Measurements from ENCODE around the gene UBE2Q1.

The UBE2Q1 gene

DNA sequence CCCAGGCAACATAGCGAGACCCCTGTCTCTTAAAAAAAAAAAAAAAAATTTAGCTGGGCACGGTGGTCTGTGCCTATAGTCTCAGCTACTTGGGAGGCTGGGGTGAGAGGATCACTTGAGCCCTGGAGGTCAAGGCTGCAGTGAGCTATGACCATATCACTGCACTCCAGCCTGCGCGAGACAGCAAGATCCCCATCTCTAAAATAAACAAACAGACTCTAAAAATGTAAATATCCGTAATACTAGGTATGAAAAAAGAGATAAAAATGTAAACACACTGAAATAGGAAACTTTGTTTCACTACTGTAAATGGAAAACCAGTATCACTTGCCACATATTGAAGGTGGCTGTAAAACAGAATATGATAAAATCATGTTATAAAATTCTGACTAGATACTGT lies 32.3 kb upstream of the UBE2Q1 start:
- WGBS (ENCODE audit: extremely low coverage, insufficient coverage, low lambda C conversion rate) = no CpG with 5 or more reads among the region's 5 CpGs
- Histone ChIP-seq H3K18ac (ENCODE audit: low read length) (no peak overlapping the region), H2BK120ac (ENCODE audit: low read depth, low read length) (no peak overlapping the region), H3K4ac (ENCODE audit: low read depth, low read length) (no peak overlapping the region), H2AK5ac (ENCODE audit: low read length) (no peak overlapping the region), H3K4me3 (ENCODE audit: low read length) (no peak overlapping the region), H3K4me1 (ENCODE audit: control insufficient read depth, low read depth, low read length) (no peaks in the 10 kb centered on the region), H3K79me1 (ENCODE audit: low read length) (no peaks in the 10 kb centered on the region), H3K23ac (ENCODE audit: low read length) (no peak overlapping the region), H2BK15ac (replicated peaks; ENCODE audit: low read depth) (no peak overlapping the region), H3K4me2 (ENCODE audit: low read length) (no peak overlapping the region), H3K79me2 (ENCODE audit: control insufficient read depth, insufficient read depth, low read length) (no peaks in the 10 kb centered on the region), H3K56ac (ENCODE audit: low read length) (no peak overlapping the region), H3K27me3 (ENCODE audit: insufficient read depth, low read length, poor library complexity) (no peaks in the 10 kb centered on the region), H4K5ac (ENCODE audit: low read length) (no peak overlapping the region), H3K9ac (ENCODE audit: low read length) (no peak overlapping the region), H2BK5ac (ENCODE audit: low read length) (no peak overlapping the region), H3K36me3 (ENCODE audit: control insufficient read depth, insufficient read depth, low read length) (peaks cover 26% of the 10 kb centered on the region), H3K27ac (ENCODE audit: low read depth, low read length) (no peak overlapping the region), H4K8ac (ENCODE audit: low read depth, low read length) (no peak overlapping the region)
- DNase-seq = no peak

DNA sequence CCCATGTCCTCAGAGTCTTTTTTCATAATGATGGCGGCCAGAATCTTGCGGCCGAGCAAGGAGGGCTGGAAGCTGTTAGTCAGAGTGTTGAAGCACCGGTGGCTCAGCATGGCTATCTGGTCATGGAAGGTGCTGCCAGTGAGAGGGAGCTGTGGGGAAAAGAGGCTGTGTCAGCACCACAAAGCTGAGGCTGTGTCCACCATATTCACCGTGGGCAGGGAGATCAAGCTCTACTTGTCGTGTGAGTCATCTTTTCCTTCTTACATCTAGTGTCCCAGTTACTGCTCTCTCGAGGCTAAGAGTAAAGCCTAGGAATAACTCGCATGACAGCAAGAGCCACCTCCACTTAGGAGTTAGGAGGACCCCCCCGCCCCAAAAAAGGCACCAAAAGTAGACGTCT lies 31.3 kb upstream of the UBE2Q1 start:
- no peak overlapping the region for H3K27ac ChIP-seq (ENCODE audit: low read depth, low read length)
- peaks cover 29% of the 10 kb centered on the region for H3K36me3 ChIP-seq (ENCODE audit: control insufficient read depth, insufficient read depth, low read length)
- no peaks in the 10 kb centered on the region for H3K79me2 ChIP-seq (ENCODE audit: control insufficient read depth, insufficient read depth, low read length)
- DNase-seq = no peak
- H3K4me1 ChIP-seq (ENCODE audit: control insufficient read depth, low read depth, low read length) = no peaks in the 10 kb centered on the region
- H2AK5ac ChIP-seq (ENCODE audit: low read length) = no peak overlapping the region
- no peak overlapping the region for H2BK15ac ChIP-seq (replicated peaks; ENCODE audit: low read depth)
- no peak overlapping the region for H3K18ac ChIP-seq (ENCODE audit: low read length)
- H3K56ac ChIP-seq (ENCODE audit: low read length) = no peak overlapping the region
- no peak overlapping the region for H3K4ac ChIP-seq (ENCODE audit: low read depth, low read length)
- no peak overlapping the region for H2BK120ac ChIP-seq (ENCODE audit: low read depth, low read length)
- no peak overlapping the region for H3K23ac ChIP-seq (ENCODE audit: low read length)
- H3K27me3 ChIP-seq (ENCODE audit: insufficient read depth, low read length, poor library complexity) = no peaks in the 10 kb centered on the region
- H3K79me1 ChIP-seq (ENCODE audit: low read length) = no peaks in the 10 kb centered on the region
- no peak overlapping the region for H2BK5ac ChIP-seq (ENCODE audit: low read length)
- H3K4me3 ChIP-seq (ENCODE audit: low read length) = no peak overlapping the region
- no peak overlapping the region for H4K8ac ChIP-seq (ENCODE audit: low read depth, low read length)
- no CpG with 5 or more reads among the region's 10 CpGs for WGBS (ENCODE audit: extremely low coverage, insufficient coverage, low lambda C conversion rate)
- no peak overlapping the region for H4K5ac ChIP-seq (ENCODE audit: low read length)
- no peak overlapping the region for H3K9ac ChIP-seq (ENCODE audit: low read length)
- H3K4me2 ChIP-seq (ENCODE audit: low read length) = no peak overlapping the region

DNA sequence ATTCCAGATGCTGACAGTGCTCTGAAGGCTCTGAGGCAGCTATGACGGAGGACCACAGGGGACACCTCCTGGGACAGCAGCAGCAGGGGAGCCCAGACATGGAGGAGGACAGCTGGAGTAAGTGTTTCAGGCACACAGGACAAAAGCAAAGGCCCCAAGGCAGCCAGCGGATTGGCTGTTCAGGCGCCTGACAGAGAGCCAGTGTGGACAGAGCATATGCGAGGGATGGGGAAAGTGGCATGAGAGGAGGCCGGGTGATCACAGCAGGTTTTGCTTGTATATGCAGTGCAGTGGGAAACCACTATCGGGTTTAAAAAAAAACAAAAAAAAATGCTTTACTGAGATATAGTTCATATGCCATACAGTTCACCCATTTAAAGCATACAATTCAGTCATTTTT lies 28.2 kb upstream of the UBE2Q1 start:
- no peaks in the 10 kb centered on the region for H3K79me2 ChIP-seq (ENCODE audit: control insufficient read depth, insufficient read depth, low read length)
- no peak overlapping the region for H2BK15ac ChIP-seq (replicated peaks; ENCODE audit: low read depth)
- no peaks in the 10 kb centered on the region for H3K79me1 ChIP-seq (ENCODE audit: low read length)
- no peak overlapping the region for H2BK5ac ChIP-seq (ENCODE audit: low read length)
- WGBS (ENCODE audit: extremely low coverage, insufficient coverage, low lambda C conversion rate) = no CpG with 5 or more reads among the region's 6 CpGs
- H3K56ac ChIP-seq (ENCODE audit: low read length) = no peak overlapping the region
- H3K23ac ChIP-seq (ENCODE audit: low read length) = no peak overlapping the region
- DNase-seq = no peak
- H3K4ac ChIP-seq (ENCODE audit: low read depth, low read length) = no peak overlapping the region
- no peak overlapping the region for H3K27ac ChIP-seq (ENCODE audit: low read depth, low read length)
- no peak overlapping the region for H3K18ac ChIP-seq (ENCODE audit: low read length)
- no peak overlapping the region for H2BK120ac ChIP-seq (ENCODE audit: low read depth, low read length)
- no peak overlapping the region for H4K5ac ChIP-seq (ENCODE audit: low read length)
- H3K9ac ChIP-seq (ENCODE audit: low read length) = no peak overlapping the region
- peaks cover 34% of the 10 kb centered on the region for H3K36me3 ChIP-seq (ENCODE audit: control insufficient read depth, insufficient read depth, low read length)
- no peak overlapping the region for H4K8ac ChIP-seq (ENCODE audit: low read depth, low read length)
- H3K4me2 ChIP-seq (ENCODE audit: low read length) = no peak overlapping the region
- no peaks in the 10 kb centered on the region for H3K4me1 ChIP-seq (ENCODE audit: control insufficient read depth, low read depth, low read length)
- no peak overlapping the region for H3K4me3 ChIP-seq (ENCODE audit: low read length)
- no peaks in the 10 kb centered on the region for H3K27me3 ChIP-seq (ENCODE audit: insufficient read depth, low read length, poor library complexity)
- H2AK5ac ChIP-seq (ENCODE audit: low read length) = no peak overlapping the region

DNA sequence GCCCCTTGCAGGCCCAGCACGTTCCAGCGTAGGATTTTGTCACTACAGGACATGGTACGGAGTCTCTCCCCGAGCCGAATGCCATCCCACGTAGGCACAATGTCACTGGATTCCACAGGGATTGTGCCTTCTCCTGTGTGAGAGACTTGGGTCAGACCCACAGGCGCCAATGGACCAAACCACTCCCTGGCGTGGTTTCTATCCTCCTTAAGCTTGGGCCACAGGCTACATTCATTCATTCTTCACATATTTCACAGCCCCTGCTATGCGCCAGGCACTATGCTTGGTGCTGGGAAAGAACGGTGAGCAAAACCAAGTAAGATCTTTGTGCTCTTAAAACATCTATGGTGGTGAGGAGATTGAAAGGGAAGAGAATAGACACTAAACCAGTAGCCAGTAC lies 27.8 kb upstream of the UBE2Q1 start:
- no peak overlapping the region for H3K4me3 ChIP-seq (ENCODE audit: low read length)
- no peak overlapping the region for H3K56ac ChIP-seq (ENCODE audit: low read length)
- no peak overlapping the region for H3K27ac ChIP-seq (ENCODE audit: low read depth, low read length)
- H3K79me2 ChIP-seq (ENCODE audit: control insufficient read depth, insufficient read depth, low read length) = no peaks in the 10 kb centered on the region
- H3K9ac ChIP-seq (ENCODE audit: low read length) = no peak overlapping the region
- no peak overlapping the region for H3K23ac ChIP-seq (ENCODE audit: low read length)
- peaks cover 34% of the 10 kb centered on the region for H3K36me3 ChIP-seq (ENCODE audit: control insufficient read depth, insufficient read depth, low read length)
- WGBS (ENCODE audit: extremely low coverage, insufficient coverage, low lambda C conversion rate) = no CpG with 5 or more reads among the region's 10 CpGs
- H4K5ac ChIP-seq (ENCODE audit: low read length) = no peak overlapping the region
- no peak overlapping the region for H2BK15ac ChIP-seq (replicated peaks; ENCODE audit: low read depth)
- no peak overlapping the region for H4K8ac ChIP-seq (ENCODE audit: low read depth, low read length)
- no peak overlapping the region for H2BK120ac ChIP-seq (ENCODE audit: low read depth, low read length)
- H3K4ac ChIP-seq (ENCODE audit: low read depth, low read length) = no peak overlapping the region
- H2AK5ac ChIP-seq (ENCODE audit: low read length) = no peak overlapping the region
- no peak overlapping the region for H2BK5ac ChIP-seq (ENCODE audit: low read length)
- H3K79me1 ChIP-seq (ENCODE audit: low read length) = no peaks in the 10 kb centered on the region
- H3K18ac ChIP-seq (ENCODE audit: low read length) = no peak overlapping the region
- no peak overlapping the region for H3K4me2 ChIP-seq (ENCODE audit: low read length)
- H3K27me3 ChIP-seq (ENCODE audit: insufficient read depth, low read length, poor library complexity) = no peaks in the 10 kb centered on the region
- no peak for DNase-seq
- no peaks in the 10 kb centered on the region for H3K4me1 ChIP-seq (ENCODE audit: control insufficient read depth, low read depth, low read length)

DNA sequence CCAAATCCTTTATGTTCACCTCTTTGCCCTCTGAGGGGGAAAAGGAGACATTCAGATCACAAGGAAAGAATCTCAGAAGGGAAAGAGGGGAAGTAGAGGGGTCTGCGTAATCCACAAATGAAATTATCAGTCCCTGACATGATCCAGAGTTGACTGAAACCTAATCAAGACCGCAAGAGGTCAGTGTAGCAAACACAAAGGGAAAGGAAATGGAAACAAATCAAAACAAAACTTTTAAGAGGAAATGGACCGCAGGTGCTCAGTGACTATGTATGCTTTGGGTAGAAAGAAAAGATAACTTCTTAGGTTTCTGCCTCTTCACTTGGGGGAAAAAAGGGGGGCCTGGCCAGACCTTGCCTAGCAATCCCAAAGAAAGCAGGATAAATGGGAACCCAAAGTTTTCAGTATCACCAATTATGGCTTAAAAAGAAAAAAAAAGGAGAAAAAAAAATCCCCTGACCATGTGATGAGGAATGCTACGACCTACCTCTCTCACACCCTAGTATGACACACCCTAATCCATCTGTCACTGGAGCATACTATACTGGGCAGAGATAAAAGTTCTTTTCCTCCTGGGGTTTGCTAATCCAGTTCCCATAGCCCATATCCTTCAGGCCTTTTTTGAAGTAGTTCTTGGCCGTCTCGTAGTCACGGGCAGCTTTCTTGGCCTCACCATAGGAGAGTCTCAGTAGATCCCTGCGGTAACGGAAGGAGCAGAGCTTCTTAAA lies 26.0 kb upstream of the UBE2Q1 start:
- H2BK15ac ChIP-seq (replicated peaks; ENCODE audit: low read depth) = no peak overlapping the region
- no peak overlapping the region for H3K27ac ChIP-seq (ENCODE audit: low read depth, low read length)
- no peak overlapping the region for H3K4ac ChIP-seq (ENCODE audit: low read depth, low read length)
- no peak for DNase-seq
- no peak overlapping the region for H4K5ac ChIP-seq (ENCODE audit: low read length)
- H3K23ac ChIP-seq (ENCODE audit: low read length) = no peak overlapping the region
- no peaks in the 10 kb centered on the region for H3K4me1 ChIP-seq (ENCODE audit: control insufficient read depth, low read depth, low read length)
- no peak overlapping the region for H3K4me3 ChIP-seq (ENCODE audit: low read length)
- no peaks in the 10 kb centered on the region for H3K27me3 ChIP-seq (ENCODE audit: insufficient read depth, low read length, poor library complexity)
- H3K79me2 ChIP-seq (ENCODE audit: control insufficient read depth, insufficient read depth, low read length) = no peaks in the 10 kb centered on the region
- no peaks in the 10 kb centered on the region for H3K79me1 ChIP-seq (ENCODE audit: low read length)
- no peak overlapping the region for H3K9ac ChIP-seq (ENCODE audit: low read length)
- no CpG with 5 or more reads among the region's 9 CpGs for WGBS (ENCODE audit: extremely low coverage, insufficient coverage, low lambda C conversion rate)
- H3K4me2 ChIP-seq (ENCODE audit: low read length) = no peak overlapping the region
- no peak overlapping the region for H4K8ac ChIP-seq (ENCODE audit: low read depth, low read length)
- H2BK120ac ChIP-seq (ENCODE audit: low read depth, low read length) = no peak overlapping the region
- no peak overlapping the region for H3K56ac ChIP-seq (ENCODE audit: low read length)
- H3K18ac ChIP-seq (ENCODE audit: low read length) = no peak overlapping the region
- H2AK5ac ChIP-seq (ENCODE audit: low read length) = no peak overlapping the region
- no peak overlapping the region for H2BK5ac ChIP-seq (ENCODE audit: low read length)
- H3K36me3 ChIP-seq (ENCODE audit: control insufficient read depth, insufficient read depth, low read length) = peaks cover 30% of the 10 kb centered on the region

DNA sequence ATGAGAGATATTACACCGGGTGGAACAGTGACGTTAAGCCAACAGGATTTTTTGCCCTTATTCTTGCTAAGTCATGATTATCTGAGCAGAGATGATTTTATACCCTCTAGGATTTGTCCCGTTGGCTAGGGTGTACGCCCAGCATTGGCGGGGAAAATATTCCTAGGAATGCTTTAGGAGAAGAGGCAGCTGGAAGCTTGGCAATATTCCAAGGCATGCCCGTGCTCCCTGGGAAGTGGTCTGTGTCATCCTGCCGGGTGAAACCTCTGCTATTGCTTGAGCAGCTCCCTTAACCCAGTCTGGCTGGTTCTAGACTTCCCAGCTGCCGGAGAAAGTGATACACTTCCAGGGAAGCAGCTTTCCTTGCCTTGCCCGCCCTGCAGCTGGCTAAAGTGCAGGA lies 25.3 kb upstream of the UBE2Q1 start:
- no peak overlapping the region for H4K8ac ChIP-seq (ENCODE audit: low read depth, low read length)
- no peak overlapping the region for H3K4me3 ChIP-seq (ENCODE audit: low read length)
- no peaks in the 10 kb centered on the region for H3K27me3 ChIP-seq (ENCODE audit: insufficient read depth, low read length, poor library complexity)
- no peak overlapping the region for H3K9ac ChIP-seq (ENCODE audit: low read length)
- no peak overlapping the region for H3K4ac ChIP-seq (ENCODE audit: low read depth, low read length)
- H3K27ac ChIP-seq (ENCODE audit: low read depth, low read length) = no peak overlapping the region
- H3K79me1 ChIP-seq (ENCODE audit: low read length) = no peaks in the 10 kb centered on the region
- no peak overlapping the region for H2AK5ac ChIP-seq (ENCODE audit: low read length)
- no peak overlapping the region for H3K56ac ChIP-seq (ENCODE audit: low read length)
- peaks cover 25% of the 10 kb centered on the region for H3K36me3 ChIP-seq (ENCODE audit: control insufficient read depth, insufficient read depth, low read length)
- no peak overlapping the region for H4K5ac ChIP-seq (ENCODE audit: low read length)
- no peak overlapping the region for H2BK15ac ChIP-seq (replicated peaks; ENCODE audit: low read depth)
- no CpG with 5 or more reads among the region's 9 CpGs for WGBS (ENCODE audit: extremely low coverage, insufficient coverage, low lambda C conversion rate)
- no peaks in the 10 kb centered on the region for H3K79me2 ChIP-seq (ENCODE audit: control insufficient read depth, insufficient read depth, low read length)
- H2BK120ac ChIP-seq (ENCODE audit: low read depth, low read length) = no peak overlapping the region
- no peak overlapping the region for H3K23ac ChIP-seq (ENCODE audit: low read length)
- no peak overlapping the region for H2BK5ac ChIP-seq (ENCODE audit: low read length)
- DNase-seq = no peak
- no peak overlapping the region for H3K4me2 ChIP-seq (ENCODE audit: low read length)
- no peak overlapping the region for H3K18ac ChIP-seq (ENCODE audit: low read length)
- no peaks in the 10 kb centered on the region for H3K4me1 ChIP-seq (ENCODE audit: control insufficient read depth, low read depth, low read length)

Data from mesendoderm (in vitro differentiated cells).